ENCODE measurements around the gene ZC3HAV1.

The ZC3HAV1 gene

DNA sequence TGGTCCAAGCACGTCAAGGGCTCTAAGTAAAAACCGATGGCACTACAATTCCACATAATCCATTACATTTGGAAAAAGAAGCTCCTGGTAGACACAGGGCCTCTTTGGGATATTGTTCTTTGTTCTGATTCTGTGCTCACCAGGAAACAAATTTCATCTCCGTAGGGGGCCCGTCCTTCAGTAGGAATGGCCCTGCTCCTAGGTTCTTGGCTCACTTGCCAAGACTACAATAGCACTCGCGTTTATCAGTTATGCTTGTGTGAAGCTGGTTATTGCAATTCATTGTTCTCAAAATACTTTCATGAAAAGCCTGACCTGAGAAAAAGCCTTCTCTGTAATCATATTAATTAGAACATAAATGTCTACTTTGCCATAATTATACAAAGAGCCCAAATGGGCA is 63.4 kb downstream of the ZC3HAV1 start:
- TF ChIP-seq, protein P1, sequence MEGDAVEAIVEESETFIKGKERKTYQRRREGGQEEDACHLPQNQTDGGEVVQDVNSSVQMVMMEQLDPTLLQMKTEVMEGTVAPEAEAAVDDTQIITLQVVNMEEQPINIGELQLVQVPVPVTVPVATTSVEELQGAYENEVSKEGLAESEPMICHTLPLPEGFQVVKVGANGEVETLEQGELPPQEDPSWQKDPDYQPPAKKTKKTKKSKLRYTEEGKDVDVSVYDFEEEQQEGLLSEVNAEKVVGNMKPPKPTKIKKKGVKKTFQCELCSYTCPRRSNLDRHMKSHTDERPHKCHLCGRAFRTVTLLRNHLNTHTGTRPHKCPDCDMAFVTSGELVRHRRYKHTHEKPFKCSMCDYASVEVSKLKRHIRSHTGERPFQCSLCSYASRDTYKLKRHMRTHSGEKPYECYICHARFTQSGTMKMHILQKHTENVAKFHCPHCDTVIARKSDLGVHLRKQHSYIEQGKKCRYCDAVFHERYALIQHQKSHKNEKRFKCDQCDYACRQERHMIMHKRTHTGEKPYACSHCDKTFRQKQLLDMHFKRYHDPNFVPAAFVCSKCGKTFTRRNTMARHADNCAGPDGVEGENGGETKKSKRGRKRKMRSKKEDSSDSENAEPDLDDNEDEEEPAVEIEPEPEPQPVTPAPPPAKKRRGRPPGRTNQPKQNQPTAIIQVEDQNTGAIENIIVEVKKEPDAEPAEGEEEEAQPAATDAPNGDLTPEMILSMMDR (IDR thresholded peaks at IDR 0.05): no peak
- no peak for TF ChIP-seq ZFX (IDR thresholded peaks at IDR 0.05; ENCODE audit: borderline replicate concordance)
- H3K27ac ChIP-seq: no peak overlapping the region

DNA sequence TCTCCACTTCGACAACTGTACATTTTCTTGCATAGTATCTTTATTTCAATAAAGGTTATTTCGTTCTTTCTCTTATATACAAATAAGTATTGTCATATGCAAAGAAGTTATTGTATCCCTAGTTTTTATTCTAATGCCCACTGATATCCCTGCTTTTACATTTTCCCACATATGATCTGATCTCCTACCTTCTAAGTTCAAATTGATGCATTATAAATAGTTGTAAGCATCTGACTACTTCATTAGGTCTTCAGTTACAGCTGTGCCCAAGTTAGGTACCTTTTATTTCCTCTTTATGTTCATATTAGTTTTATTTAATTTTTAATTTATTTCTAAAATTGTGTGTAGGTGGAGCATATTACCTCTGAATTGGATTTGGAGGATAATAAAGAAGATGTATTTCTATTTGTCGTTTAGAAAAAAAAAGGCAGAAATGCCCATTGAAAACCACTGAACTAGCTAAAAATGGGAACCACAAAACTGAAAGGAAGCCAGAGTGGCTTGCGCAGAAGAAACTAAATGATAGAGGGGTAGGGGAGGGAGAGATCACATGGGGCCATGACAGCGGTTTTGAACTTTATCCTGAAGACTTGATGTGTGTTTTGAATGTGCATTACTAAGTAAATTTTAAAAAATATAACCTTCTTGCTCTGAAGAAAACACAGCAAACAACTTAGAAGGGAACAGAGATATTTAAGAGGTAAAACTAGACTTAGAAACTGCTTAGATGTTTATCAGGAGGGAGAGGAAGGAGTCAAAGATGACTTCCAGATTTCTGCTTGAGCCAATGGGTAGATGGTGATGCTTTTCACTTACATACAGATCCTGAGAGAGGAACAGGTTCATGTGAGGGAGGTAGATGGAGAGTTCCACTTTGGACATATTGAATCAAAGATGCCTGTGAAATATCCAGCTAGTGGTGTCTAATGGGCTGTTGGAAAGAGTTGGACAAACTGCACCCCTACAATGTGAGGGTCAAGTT is 64.4 kb downstream of the ZC3HAV1 start:
- H3K27ac ChIP-seq: no peak overlapping the region
- TF ChIP-seq ZFX (IDR thresholded peaks at IDR 0.05; ENCODE audit: borderline replicate concordance): no peak
- TF ChIP-seq, protein P1 (IDR thresholded peaks at IDR 0.05): no peak

DNA sequence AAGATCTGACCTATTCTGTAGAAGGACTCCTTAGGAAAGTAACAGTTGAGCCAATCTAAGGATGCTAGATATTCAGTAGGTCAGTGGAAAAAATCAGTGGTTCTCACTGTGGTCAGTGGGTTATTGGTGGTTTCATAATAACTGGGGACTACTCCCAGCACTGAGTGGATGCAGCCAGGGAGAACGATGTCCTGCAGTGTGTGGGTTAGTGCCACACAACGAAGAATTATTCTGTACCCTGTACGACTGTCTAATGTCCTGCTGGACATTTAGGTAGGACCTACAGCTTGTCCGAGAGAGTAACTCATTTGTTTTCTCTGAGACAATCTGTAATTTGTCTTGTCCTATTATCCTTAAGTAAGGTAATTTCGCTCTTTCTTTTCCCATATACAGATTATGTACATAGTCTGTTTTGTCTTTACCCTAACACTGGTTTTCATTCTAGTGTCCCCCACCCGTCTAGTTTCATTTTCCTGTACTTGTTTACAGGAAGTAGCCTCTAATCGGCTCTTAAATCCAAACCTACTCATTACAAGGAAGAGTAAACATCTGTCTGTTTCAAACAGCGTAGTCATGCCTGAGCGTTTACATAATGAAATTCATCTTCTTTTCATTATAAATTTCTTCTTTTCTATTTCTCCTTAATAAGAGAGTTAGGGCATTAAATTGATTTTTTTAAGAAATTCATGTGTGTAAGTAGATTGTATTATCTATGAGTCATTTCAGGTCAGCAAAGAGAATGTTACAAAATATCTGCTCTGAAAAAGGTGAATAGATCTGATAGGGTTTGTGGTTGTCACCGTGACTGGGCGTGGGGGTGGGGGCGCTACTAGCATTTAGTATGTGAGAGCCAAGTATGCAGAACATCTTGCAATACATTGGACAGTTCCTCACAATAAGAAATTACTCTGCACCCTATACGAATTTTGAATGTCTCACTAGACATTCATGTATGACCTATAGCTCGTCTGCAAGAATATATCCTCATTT is 65.4 kb downstream of the ZC3HAV1 start:
- no peak overlapping the region for H3K27ac ChIP-seq
- TF ChIP-seq ZFX (IDR thresholded peaks at IDR 0.05; ENCODE audit: borderline replicate concordance): no peak
- TF ChIP-seq, protein P1 (IDR thresholded peaks at IDR 0.05): no peak

DNA sequence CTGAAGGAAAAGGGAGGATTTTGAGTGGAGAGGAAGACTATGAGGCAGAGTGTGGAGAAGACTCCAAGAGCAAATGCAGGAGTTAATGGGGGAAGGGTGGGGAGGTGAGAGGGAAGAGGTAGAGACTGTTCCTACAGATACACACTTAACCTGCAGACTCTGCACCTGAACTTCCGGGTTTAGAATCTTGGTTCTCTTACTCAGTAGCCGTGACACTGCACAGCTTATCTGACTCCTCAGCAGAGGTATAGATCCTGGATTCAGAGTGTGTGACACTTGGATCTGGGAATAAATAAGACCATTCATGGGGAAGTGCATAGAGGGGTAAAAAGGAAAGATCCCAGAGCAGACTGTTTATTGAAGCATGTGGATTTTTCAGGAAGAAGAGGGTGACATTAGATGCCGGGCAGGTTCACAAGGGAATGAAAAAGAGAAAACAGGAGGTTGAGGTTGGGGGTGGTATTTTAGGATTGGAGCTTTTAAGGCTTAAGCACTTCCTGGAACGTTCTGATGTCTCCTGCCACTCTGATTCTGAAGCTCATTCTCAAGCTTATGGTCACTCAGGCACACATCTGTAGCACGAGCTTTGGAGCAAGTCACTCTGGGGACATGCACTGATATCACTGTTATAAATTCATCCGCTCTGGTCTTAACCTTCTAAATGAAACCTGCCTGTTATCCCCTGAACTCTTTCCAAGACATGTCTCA is 68.0 kb downstream of the ZC3HAV1 start:
- no peak overlapping the region for H3K27ac ChIP-seq
- TF ChIP-seq, protein P1 (IDR thresholded peaks at IDR 0.05): no peak
- no peak for TF ChIP-seq ZFX (IDR thresholded peaks at IDR 0.05; ENCODE audit: borderline replicate concordance)

DNA sequence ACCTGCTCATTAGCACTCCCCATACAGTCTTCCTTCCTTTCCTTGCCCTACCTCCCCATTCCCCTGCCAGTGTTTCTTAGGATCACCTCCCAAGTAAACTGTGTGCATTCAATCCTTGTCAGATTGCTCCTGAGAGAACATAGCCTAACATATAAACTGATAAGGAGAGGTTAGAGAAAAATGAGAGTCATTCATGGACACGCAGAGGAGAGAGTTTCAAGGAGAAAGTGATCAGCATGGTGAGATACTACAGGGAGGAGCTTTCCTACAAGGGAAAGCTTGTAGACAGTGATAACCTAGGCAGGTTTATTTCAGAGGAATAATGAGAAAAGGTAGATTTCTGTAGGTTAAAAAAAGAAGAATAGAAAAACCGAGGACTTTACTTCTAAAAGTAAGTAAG is 70.8 kb downstream of the ZC3HAV1 start:
- H3K27ac ChIP-seq: no peak overlapping the region
- TF ChIP-seq, protein P1 (IDR thresholded peaks at IDR 0.05): no peak
- no peak for TF ChIP-seq ZFX (IDR thresholded peaks at IDR 0.05; ENCODE audit: borderline replicate concordance)

DNA sequence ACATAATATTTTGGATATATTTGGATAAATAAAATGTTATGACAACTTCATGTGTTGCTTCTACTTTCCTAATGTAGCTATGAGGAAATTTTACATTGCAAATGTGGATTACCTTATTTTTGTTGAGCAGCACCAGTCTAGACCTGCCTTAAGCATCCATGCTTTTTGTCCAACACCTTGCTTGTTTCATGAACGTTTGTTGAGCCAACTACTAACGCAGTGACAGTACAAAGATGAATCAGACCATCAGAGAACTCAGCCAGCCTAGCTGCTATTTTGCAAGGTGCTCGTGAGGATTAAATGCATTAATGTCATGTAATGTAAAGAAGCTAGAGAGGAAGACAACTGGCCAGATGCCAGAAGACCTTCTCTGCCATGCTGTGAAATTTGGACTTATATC is 72.6 kb downstream of the ZC3HAV1 start:
- H3K27ac ChIP-seq: no peak overlapping the region
- TF ChIP-seq, protein P1 (IDR thresholded peaks at IDR 0.05): no peak
- TF ChIP-seq ZFX (IDR thresholded peaks at IDR 0.05; ENCODE audit: borderline replicate concordance): no peak

Measured in 22Rv1 (cell line).